ENCODE data around the gene DEDD. TPM values are rescaled to one million over a fixed set of nuclear protein-coding genes. Genes with fewer than 3 reads are reported as not detected.
A peak's percentile ranks its signal among the peaks of the same experiment; 100 is the strongest.

DEDD gene
- total RNA-seq, 3 donors from 2014 or later: 28.7 to 39.0 (median 37.6) TPM

GRCh38 chr1:161082483-161082882 is 50.0 kb downstream of the DEDD start:
- H3K36me3 ChIP-seq: no peaks in the 10 kb centered on the region
- TF ChIP-seq CTCF (IDR thresholded peaks at IDR 0.05) (no peak), POLR2A (IDR thresholded peaks at IDR 0.05) (no peak), POLR2AphosphoS5 (IDR thresholded peaks at IDR 0.05) (no peak)
- H3K27me3 ChIP-seq: no peaks in the 10 kb centered on the region
- no peak for DNase-seq (ENCODE audit: low spot score in 2 of 2)
- H3K9me3 ChIP-seq: no peaks in the 10 kb centered on the region
- peaks cover 0 to 15% of the 10 kb centered on the region in 2 donors for H3K4me1 ChIP-seq
- peak overlapping the region; percentile 92 to 98 for H3K27ac ChIP-seq
- H3K4me3 ChIP-seq: peak overlapping the region in 1 of 3 donors; percentile 44
- intact Hi-C loops (cut with DNase I; ENCODE audit: low total_unique reads): no loop called here

- Histone ChIP-seq H3K9me3 (no peaks in the 10 kb centered on the region), H3K27me3 (no peaks in the 10 kb centered on the region), H3K4me1 (peaks cover 0 to 15% of the 10 kb centered on the region in 2 donors), H3K27ac (peak overlapping the region; percentile 92 to 98), H3K4me3 (no peak overlapping the region), H3K36me3 (no peaks in the 10 kb centered on the region)
- TF ChIP-seq CTCF (IDR thresholded peaks at IDR 0.05) (no peak), POLR2AphosphoS5 (IDR thresholded peaks at IDR 0.05) (no peak), POLR2A (IDR thresholded peaks at IDR 0.05) (no peak)
- intact Hi-C loops (cut with DNase I; ENCODE audit: low total_unique reads): no loop called here
- DNase-seq (ENCODE audit: low spot score in 2 of 2): no peak
These were observed 50.9 kb downstream of the DEDD start for GRCh38 chr1:161081519-161081918.

GRCh38 chr1:161080441-161081405 is 51.7 kb downstream of the DEDD start:
- TF ChIP-seq CTCF (IDR thresholded peaks at IDR 0.05): no peak
- Histone ChIP-seq H3K4me3 (no peak overlapping the region), H3K27me3 (no peaks in the 10 kb centered on the region), H3K36me3 (no peaks in the 10 kb centered on the region), H3K27ac (peak overlapping the region; percentile 92 to 98), H3K4me1 (peaks cover 0 to 15% of the 10 kb centered on the region in 2 donors), H3K9me3 (no peaks in the 10 kb centered on the region)
- intact Hi-C loops (cut with DNase I; ENCODE audit: low total_unique reads): no loop called here
- no peak for DNase-seq (ENCODE audit: low spot score in 2 of 2)

- H3K4me1 ChIP-seq: peaks cover 0 to 15% of the 10 kb centered on the region in 2 donors
- H3K27me3 ChIP-seq: no peaks in the 10 kb centered on the region
- no peaks in the 10 kb centered on the region for H3K36me3 ChIP-seq
- intact Hi-C loops (cut with DNase I; ENCODE audit: low total_unique reads): no loop called here
- TF ChIP-seq CTCF (IDR thresholded peaks at IDR 0.05) (no peak), POLR2A (IDR thresholded peaks at IDR 0.05) (no peak), POLR2AphosphoS5 (IDR thresholded peaks at IDR 0.05) (no peak)
- no peak for DNase-seq (ENCODE audit: low spot score in 2 of 2)
- H3K27ac ChIP-seq: peak overlapping the region; percentile 92 to 98
- H3K9me3 ChIP-seq: no peaks in the 10 kb centered on the region
- H3K4me3 ChIP-seq: no peak overlapping the region
These were observed 52.9 kb downstream of the DEDD start for GRCh38 chr1:161079436-161080110.

GRCh38 chr1:161077426-161077825 is 55.0 kb downstream of the DEDD start:
- intact Hi-C loops (cut with DNase I; ENCODE audit: low total_unique reads): no loop called here
- H3K4me3 ChIP-seq: no peak overlapping the region
- H3K9me3 ChIP-seq: no peaks in the 10 kb centered on the region
- no peaks in the 10 kb centered on the region for H3K27me3 ChIP-seq
- no peak overlapping the region for H3K27ac ChIP-seq
- no peak for DNase-seq (ENCODE audit: low spot score in 2 of 2)
- peaks cover 0 to 9% of the 10 kb centered on the region in 2 donors for H3K4me1 ChIP-seq
- H3K36me3 ChIP-seq: no peaks in the 10 kb centered on the region
- TF ChIP-seq POLR2AphosphoS5 (IDR thresholded peaks at IDR 0.05): no peak
- TF ChIP-seq CTCF (IDR thresholded peaks at IDR 0.05): no peak
- no peak for TF ChIP-seq POLR2A (IDR thresholded peaks at IDR 0.05)
